GM18907 (cell line): ENCODE results near the gene TPSD1.
"Not testable (repeated sequence)": the region's sequence is repeated elsewhere in the genome, so short reads cannot be mapped to it uniquely, and the experiment has no call there.

Experiments used
- ATAC-seq: cut with Tn5 transposase; IDR thresholded peaks from one replicate; pipeline ENCODE4 v1.9.1; 2021; ENCODE audit warnings: mild to moderate bottlenecking, moderate library complexity; ENCODE audit not compliant: unreplicated experiment

The TPSD1 gene

GRCh38 chr16:1255276-1256122 is at the start of gene TPSD1:
TPSD1 (plus strand) TSS chr16:1256069; CDS start chr16:1256281, 212 bp downstream.
- ATAC-seq: not testable (repeated sequence)

DNA sequence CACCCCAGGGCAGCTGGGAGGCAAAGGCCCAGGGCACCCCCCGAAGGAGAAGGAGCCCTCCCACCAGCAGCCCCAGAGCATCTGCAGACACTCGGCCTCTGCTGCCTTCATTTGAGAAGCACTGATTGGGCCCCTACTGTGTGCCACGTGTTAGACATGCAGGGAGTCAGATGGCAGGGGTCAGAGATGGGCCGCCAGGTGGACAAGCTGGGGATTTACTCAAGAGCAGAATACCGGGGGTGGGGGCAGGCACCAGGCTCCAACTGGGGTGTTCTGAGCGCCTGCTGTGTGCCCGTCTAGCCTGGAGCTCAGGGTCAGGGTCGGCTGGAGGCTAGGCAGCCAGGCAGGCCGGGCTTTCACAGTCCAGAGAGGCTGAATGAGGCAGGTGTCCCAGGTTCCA is 49.5 kb upstream of the TPSD1 start:
- ATAC-seq: no peak

DNA sequence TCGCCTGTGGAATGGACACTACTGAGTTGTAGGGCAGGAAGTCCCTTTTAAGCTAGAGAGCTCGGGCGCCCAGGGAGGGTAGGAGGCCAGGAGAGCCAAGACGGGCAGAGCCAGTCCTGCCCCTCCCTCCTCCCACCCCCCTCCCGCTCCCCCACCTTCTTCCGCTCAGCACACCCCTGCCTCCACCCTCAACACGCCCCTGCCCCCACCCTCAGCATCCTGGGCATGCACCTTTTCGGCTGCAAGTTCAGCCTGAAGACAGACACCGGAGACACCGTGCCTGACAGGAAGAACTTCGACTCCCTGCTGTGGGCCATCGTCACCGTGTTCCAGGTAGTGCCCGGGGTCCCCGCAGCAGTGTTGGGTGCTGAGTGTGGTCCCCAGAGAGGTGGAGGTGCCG is 49.1 kb upstream of the TPSD1 start:
- ATAC-seq: no peak

DNA sequence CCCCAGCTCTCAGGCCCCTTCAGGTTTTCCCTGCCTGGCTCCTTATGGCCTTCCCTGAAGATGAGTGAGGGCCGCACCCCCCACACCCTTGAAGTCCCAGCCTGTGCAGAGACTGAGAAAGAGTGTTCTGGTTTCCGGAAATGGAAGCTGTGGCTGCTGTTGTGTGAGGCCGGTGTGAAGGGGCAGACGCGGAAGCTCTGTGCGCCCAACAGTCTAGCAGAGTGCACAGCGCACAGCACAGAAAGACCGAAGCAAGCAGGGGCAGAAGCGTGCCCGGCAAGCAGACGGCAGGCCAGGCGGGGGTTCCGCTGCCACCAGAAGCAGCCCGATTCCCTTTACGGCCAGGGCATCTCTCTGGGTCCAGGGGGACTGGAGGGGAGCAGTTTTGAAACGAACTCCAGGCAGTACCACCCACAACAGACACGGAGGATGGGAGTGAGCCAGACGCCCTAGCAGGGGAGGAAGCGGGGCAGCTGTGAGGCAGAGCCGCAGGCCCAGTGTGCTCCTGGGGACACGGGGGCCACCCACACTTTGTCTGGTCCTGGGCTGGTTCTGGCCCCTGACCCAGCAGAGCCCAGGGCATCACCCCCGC is 47.5 kb upstream of the TPSD1 start:
- no peak for ATAC-seq

GRCh38 chr16:1209081-1209480 is 46.8 kb upstream of the TPSD1 start:
- no peak for ATAC-seq

DNA sequence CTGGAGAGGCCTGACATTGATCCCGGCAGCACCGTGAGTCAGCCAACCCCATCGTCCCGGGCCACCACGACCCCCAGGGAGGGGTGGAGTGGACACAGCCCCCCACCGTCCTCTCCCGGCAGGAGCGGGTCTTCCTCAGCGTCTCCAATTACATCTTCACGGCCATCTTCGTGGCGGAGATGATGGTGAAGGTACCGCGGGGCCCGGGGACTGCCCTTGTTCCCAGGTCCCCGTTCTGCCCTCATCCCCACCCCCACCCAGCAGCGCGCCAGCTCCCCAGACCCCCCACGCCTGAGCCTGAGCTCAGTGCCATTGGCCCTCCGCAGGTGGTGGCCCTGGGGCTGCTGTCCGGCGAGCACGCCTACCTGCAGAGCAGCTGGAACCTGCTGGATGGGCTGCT is 45.4 kb upstream of the TPSD1 start:
- ATAC-seq: no peak

DNA sequence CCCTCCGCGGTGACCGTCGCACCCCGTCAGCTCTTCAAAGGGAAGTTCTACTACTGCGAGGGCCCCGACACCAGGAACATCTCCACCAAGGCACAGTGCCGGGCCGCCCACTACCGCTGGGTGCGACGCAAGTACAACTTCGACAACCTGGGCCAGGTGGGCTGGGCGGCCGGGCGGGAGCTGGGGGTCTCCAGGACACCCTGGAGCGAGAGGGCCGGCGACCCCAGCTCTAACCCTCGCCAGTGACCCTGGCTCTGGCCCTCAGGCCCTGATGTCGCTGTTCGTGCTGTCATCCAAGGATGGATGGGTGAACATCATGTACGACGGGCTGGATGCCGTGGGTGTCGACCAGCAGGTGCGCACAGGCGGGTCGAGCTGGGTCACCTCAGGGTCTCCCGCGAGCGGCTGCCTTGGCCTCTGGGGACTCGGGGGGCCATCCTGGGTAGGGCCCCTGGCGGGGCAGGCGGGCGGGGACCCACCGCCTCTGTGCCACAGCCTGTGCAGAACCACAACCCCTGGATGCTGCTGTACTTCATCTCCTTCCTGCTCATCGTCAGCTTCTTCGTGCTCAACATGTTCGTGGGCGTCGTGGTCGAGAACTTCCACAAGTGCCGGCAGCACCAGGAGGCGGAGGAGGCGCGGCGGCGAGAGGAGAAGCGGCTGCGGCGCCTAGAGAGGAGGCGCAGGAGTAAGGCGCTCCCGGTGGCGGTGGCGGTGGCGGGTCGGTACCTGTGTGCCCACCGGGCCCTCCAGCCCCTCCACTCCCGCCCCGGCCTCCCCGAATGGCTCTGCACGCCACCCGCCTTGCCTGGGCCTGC is 44.2 kb upstream of the TPSD1 start:
- no peak for ATAC-seq

DNA sequence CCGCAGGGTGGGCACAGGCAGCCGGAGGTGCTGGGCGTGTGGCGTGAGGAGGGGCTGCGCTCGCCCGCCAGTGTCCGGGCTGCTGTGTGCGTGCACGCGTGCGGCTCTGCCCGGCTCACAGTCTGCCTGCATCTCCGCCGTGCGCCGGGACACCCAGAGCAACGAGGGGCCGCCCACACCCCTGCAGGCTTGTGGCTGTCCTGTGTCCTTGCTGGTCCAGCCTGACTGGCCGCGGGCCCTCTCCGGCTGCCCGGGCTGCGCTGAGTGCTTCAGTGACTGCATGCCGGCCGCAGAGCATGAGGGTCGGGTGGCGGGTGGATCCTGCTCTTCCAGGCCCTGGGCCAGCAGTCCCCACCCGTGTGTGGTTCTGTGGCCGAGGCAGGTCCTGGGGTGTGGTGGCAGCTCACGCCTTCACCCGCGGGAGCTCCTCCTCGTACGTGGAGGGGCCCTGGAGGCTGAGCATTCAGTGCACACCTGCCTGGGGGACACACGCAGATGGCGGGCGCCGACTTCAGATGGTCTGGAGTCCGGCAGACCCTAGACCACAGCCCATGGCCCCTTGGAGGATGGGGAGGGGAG is 43.2 kb upstream of the TPSD1 start:
- ATAC-seq: no peak

DNA sequence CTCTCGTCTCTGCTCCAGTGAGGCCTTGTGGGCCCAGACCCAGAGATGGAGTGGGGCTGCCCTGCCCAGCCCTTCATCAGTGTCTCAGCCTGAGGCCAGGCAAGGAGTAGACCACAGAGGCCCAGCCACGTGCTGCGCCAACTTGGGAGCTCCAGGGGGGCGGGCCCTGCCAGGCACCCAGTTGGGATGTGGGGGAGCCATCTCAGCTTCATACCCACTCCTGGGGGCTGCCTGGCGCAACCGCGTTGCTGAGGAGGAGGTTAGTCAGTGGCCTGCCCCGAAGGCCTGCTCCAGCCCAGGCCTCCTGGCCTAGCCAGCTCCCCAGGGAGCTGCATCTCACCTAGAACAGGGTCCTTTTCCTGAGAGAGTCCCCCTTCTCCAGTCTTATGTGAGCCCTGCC is 42.6 kb upstream of the TPSD1 start:
- ATAC-seq: no peak

DNA sequence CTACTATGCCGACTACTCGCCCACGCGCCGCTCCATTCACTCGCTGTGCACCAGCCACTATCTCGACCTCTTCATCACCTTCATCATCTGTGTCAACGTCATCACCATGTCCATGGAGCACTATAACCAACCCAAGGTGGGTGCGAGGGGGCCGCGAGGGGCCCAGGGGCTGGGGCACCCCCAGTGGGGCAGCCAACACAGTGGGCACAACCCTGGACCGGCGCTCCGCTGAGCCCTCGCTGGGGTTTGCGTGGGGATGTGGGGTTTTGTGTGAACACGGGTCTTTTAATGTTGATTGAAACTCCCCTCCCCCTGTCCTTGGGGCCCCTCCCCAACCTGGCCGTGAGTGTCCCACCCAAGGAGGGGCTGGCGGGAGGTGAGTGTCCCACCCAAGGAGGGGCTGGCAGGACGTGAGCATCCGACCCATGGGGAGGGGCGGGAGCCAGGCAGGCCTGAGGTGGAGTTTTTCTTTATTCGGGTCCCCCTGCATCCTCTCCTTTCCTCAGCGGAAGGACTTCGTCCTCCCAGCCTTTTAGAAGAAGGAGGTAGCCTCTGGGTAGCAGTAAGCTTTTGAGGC is 42.0 kb upstream of the TPSD1 start:
- ATAC-seq: no peak

GRCh38 chr16:1214719-1215118 is 41.1 kb upstream of the TPSD1 start:
- ATAC-seq: no peak

DNA sequence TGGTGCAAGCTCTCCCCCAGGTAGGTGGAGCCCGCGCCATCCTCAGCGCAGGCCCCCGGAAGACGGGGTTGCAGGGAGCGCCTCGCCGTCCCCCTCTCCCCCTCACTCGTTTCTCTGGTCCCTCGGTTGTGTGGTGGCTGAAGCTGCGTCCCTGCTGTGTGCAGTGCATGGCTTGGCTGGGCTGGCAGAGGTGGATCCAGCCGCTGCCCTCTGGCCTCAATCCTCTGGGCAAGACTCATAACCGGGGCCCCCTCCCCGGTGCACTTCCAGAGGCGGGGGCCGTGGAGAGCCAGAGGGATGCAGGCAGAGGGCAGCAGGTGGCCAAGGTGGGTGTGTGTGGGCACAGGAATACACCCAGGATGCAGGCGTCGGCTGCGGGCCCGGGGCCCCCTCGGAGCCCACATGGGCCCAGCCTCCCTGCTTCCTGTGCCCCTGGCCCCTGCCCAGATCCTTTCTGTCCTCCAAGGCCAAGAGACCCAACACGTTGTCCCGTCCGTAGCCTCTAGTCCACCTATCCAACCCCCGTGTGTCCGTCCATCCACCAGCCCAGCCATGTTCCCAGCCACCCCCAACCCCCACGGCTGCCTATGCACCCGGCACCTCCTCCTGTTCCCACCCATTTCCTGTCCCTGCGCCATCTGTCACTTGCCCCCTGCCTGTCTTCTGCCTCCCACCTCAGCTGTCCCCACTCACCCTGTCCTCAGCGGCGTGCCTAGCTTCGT is 40.1 kb upstream of the TPSD1 start:
- no peak for ATAC-seq

DNA sequence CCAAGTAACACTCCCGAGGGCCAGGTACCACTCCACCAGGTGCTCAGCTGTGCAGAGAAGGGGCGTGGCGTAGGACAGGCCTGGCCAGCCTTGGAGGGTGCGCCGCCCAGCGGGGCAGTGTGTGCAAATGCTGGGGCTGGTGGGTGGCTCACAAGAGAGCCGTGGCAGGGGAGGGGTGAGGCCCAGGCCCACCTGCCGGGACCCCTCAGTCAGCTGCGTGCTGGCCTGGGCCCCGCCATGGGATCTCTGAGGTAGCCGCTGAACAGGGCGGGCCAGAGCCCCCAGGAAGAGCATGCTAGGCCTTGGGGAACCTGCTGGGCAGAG is 39.6 kb upstream of the TPSD1 start:
- ATAC-seq: no peak

DNA sequence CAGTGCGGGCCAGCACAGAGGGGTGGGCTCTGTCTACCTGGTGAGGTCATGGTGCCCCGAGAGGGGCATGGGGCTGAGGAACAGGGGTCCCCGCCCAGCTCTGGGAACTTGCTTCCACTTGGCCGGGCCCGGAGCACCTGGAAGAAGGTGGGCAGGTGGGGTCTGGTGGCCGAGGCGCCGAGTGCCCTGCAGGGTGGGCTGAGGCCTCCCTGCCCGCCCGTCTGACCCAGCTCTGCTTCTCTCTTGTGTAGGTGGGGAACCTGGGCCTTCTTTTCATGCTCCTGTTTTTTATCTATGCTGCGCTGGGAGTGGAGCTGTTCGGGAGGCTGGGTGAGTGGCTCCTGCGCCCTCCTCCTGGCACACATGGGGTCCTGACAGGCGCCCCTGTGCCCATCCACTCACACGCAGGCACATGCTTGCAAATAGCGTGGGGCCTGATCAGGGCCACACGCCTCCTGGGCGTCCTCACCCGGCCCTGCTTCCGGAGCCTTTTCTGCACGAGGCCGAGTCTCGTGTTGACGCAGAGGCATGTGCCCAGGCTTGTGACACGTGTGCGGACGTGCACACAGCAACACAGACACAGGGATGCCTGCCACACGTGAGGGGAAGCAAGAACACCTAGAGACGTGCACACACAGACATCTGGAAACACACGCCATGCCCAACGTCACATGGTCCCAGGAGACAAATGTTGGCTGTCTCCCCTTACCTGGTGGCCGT is 39.0 kb upstream of the TPSD1 start:
- ATAC-seq: no peak

GRCh38 chr16:1217526-1217925 is 38.3 kb upstream of the TPSD1 start:
- ATAC-seq: no peak

DNA sequence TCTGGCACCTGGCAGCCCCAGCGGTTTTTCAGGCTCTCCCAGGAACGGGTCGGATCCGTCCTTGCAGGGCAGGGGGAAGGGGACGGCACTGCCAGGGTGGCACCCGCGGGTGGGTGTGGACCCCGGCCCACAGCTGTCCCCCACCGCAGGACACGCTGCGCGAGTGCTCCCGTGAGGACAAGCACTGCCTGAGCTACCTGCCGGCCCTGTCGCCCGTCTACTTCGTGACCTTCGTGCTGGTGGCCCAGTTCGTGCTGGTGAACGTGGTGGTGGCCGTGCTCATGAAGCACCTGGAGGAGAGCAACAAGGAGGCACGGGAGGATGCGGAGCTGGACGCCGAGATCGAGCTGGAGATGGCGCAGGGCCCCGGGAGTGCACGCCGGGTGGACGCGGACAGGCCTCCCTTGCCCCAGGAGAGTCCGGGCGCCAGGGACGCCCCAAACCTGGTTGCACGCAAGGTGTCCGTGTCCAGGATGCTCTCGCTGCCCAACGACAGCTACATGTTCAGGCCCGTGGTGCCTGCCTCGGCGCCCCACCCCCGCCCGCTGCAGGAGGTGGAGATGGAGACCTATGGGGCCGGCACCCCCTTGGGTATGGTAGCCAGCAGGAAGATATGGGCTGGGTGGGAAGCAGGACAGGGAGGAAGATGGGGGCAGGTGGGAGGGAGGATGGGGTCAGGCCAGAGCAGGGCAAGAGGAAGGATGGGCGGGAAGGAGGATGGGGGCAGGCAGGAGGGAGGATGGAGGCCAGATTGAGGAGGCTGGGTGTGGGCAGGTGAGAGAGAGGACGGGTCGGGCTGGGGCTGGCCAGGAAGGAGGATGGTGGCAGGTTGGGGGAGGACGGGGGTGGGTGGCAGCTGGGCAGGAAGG is 37.6 kb upstream of the TPSD1 start:
- ATAC-seq: no peak

DNA sequence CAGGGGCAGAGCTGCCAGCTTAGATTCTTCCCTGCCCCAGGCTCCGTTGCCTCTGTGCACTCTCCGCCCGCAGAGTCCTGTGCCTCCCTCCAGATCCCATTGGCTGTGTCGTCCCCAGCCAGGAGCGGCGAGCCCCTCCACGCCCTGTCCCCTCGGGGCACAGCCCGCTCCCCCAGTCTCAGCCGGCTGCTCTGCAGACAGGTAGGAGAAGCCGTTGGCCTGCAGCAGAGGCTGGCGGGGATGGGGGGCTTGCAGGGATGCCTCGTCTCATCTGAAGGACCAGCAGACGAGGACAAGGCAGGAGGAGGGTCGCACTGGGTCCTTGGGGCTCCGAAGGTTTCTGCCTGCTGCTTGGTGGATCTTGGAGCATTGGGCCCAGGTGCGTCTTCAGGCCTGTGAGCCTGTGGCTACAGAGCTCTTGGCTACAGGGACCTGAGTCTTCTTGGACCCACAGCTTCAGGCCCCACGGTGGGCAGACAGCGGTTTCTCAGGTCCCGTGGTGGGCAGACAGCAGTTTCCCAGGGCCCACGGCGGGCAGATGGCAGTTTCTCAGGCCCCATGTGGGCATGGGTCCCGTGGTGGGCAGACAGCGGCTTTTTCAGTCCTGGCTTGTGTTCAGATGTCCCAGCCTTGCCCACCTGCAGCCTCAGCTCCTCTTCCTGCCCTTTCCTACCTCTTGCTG is 36.8 kb upstream of the TPSD1 start:
- ATAC-seq: no peak

GRCh38 chr16:1220098-1220728 is 35.7 kb upstream of the TPSD1 start:
- no peak for ATAC-seq
